ENCODE results near the gene AGMO.

AGMO gene

DNA sequence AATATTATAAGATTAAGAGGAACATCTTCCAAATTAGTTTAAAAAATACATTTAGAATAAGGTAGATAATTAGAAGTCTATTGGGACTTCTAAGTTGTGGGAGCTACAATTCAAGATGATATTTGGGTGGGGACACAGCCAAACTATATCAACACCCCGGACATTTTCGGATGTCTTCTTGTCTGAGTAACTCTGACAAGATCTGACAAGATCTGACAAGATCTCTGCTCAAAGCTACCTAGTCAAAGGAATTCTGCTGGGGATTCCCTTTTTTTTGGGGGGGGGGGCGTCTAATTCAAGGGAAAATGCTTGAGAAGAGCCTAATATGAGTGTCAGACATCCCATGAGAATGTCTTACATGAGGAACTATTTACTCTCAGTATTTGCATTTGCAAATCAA lies 5.2 kb upstream of the AGMO start:
- Histone ChIP-seq H3K79me2 (ENCODE audit: low read length) (no peaks in the 10 kb centered on the region), H3K9ac (ENCODE audit: low read length) (no peak overlapping the region), H3K4me2 (ENCODE audit: low read length) (no peak overlapping the region), H2AFZ (ENCODE audit: low read depth, low read length) (no peak overlapping the region), H3K4me3 (ENCODE audit: low read length) (no peak overlapping the region), H3K27me3 (ENCODE audit: low read depth, low read length) (no peaks in the 10 kb centered on the region), H3K36me3 (replicated peaks; ENCODE audit: low read depth, low read length) (no peaks in the 10 kb centered on the region), H3K4me1 (ENCODE audit: low read length) (peaks cover 13% of the 10 kb centered on the region), H3K9me3 (ENCODE audit: insufficient read depth, low read length) (no peaks in the 10 kb centered on the region), H3K27ac (ENCODE audit: low read length) (no peak overlapping the region), H4K20me1 (ENCODE audit: insufficient read depth, low read length) (no peaks in the 10 kb centered on the region)
- TF ChIP-seq, protein P1, sequence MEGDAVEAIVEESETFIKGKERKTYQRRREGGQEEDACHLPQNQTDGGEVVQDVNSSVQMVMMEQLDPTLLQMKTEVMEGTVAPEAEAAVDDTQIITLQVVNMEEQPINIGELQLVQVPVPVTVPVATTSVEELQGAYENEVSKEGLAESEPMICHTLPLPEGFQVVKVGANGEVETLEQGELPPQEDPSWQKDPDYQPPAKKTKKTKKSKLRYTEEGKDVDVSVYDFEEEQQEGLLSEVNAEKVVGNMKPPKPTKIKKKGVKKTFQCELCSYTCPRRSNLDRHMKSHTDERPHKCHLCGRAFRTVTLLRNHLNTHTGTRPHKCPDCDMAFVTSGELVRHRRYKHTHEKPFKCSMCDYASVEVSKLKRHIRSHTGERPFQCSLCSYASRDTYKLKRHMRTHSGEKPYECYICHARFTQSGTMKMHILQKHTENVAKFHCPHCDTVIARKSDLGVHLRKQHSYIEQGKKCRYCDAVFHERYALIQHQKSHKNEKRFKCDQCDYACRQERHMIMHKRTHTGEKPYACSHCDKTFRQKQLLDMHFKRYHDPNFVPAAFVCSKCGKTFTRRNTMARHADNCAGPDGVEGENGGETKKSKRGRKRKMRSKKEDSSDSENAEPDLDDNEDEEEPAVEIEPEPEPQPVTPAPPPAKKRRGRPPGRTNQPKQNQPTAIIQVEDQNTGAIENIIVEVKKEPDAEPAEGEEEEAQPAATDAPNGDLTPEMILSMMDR (IDR thresholded peaks at IDR 0.05; ENCODE audit: low read depth, low read length) = no peak
- no peak for TF ChIP-seq EZH2phosphoT487 (IDR thresholded peaks at IDR 0.05; ENCODE audit: low read depth)

DNA sequence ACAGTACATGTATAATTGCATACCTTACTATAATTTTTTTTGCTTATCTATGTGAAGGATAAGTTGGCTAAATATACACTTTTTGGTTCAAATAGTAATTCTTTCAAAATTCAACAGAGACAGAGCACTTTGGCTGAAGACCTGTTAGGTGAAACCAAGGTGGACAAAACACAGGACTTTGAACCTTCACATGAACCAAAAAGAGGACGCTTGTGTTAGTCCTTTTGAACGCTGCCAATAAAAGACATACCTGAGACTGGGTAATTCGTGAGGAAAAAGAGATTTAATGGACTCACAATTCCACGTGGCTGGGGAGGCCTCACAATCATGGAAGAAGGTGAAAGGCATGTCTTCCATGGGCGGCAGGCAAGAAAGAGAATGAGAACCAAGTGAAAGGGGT lies 4.7 kb upstream of the AGMO start:
- H3K4me3 ChIP-seq (ENCODE audit: low read length) = no peak overlapping the region
- H2AFZ ChIP-seq (ENCODE audit: low read depth, low read length) = no peak overlapping the region
- no peaks in the 10 kb centered on the region for H3K9me3 ChIP-seq (ENCODE audit: insufficient read depth, low read length)
- H3K79me2 ChIP-seq (ENCODE audit: low read length) = no peaks in the 10 kb centered on the region
- no peaks in the 10 kb centered on the region for H3K36me3 ChIP-seq (replicated peaks; ENCODE audit: low read depth, low read length)
- H4K20me1 ChIP-seq (ENCODE audit: insufficient read depth, low read length) = no peaks in the 10 kb centered on the region
- H3K4me1 ChIP-seq (ENCODE audit: low read length) = peaks cover 18% of the 10 kb centered on the region
- H3K27me3 ChIP-seq (ENCODE audit: low read depth, low read length) = no peaks in the 10 kb centered on the region
- no peak overlapping the region for H3K27ac ChIP-seq (ENCODE audit: low read length)
- no peak overlapping the region for H3K4me2 ChIP-seq (ENCODE audit: low read length)
- TF ChIP-seq, protein P1 (IDR thresholded peaks at IDR 0.05; ENCODE audit: low read depth, low read length) = no peak
- no peak for TF ChIP-seq EZH2phosphoT487 (IDR thresholded peaks at IDR 0.05; ENCODE audit: low read depth)
- H3K9ac ChIP-seq (ENCODE audit: low read length) = no peak overlapping the region

DNA sequence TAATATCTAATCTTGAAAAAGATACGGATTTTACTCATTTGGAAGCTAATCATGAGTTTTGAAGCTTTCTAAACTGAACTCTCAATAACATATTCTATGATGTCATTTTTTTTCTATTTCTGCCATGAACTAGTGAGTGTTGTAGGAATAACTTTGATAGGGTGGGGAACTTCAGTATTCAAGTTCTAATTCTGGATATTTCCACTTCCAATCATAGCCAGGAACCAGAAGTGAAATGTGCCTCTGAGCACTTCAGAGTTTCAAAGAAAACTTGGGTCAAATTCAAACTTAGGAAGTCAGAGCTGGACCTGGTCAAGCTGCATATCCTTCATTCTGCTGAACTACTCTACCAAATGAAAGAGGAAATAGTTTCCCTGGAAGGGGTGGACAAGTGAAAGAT lies 847 bp downstream of the AGMO start:
- no peak overlapping the region for H3K4me3 ChIP-seq (ENCODE audit: low read length)
- no peak overlapping the region; the same call in 1 of the 2 replicates for H3K4me2 ChIP-seq (ENCODE audit: low read length)
- peaks cover 33% of the 10 kb centered on the region for H3K4me1 ChIP-seq (ENCODE audit: low read length)
- H3K36me3 ChIP-seq (replicated peaks; ENCODE audit: low read depth, low read length) = no peaks in the 10 kb centered on the region
- no peak overlapping the region for H3K9ac ChIP-seq (ENCODE audit: low read length)
- no peak overlapping the region for H3K27ac ChIP-seq (ENCODE audit: low read length)
- H4K20me1 ChIP-seq (ENCODE audit: insufficient read depth, low read length) = no peaks in the 10 kb centered on the region
- H3K9me3 ChIP-seq (ENCODE audit: insufficient read depth, low read length) = no peaks in the 10 kb centered on the region
- no peaks in the 10 kb centered on the region for H3K79me2 ChIP-seq (ENCODE audit: low read length)
- no peak overlapping the region for H2AFZ ChIP-seq (ENCODE audit: low read depth, low read length)
- TF ChIP-seq, protein P1 (IDR thresholded peaks at IDR 0.05; ENCODE audit: low read depth, low read length) = no peak
- TF ChIP-seq EZH2phosphoT487 (IDR thresholded peaks at IDR 0.05; ENCODE audit: low read depth) = no peak
- H3K27me3 ChIP-seq (ENCODE audit: low read depth, low read length) = no peaks in the 10 kb centered on the region

DNA sequence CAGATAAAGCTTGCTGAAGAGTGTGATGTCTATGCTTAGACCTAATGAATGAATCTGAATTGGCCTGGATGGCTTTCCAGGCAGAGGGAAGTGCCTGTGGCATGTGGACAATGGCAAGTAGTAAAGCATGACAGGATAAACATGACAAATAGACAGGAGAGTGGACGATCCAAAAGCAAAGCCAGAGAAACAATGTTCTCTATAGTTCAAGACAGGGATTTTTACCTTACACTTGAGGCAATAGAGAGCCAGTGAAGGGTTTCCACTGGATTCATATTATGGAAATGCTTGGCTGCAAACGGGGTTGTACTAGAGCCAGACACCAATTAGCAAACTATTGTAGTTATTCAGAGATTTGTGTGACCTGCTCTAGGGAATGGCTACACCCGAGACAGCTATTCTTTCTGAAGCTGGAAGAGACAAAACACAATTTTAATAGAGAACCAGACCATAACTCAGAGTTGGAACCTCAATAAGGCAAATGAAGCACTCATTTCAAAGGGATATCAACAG lies 2.3 kb downstream of the AGMO start:
- no peak overlapping the region for H3K27ac ChIP-seq (ENCODE audit: low read length)
- H3K36me3 ChIP-seq (replicated peaks; ENCODE audit: low read depth, low read length) = no peaks in the 10 kb centered on the region
- no peak overlapping the region for H3K9ac ChIP-seq (ENCODE audit: low read length)
- H3K4me3 ChIP-seq (ENCODE audit: low read length) = no peak overlapping the region
- H3K4me2 ChIP-seq (ENCODE audit: low read length) = no peak overlapping the region
- TF ChIP-seq, protein P1 (IDR thresholded peaks at IDR 0.05; ENCODE audit: low read depth, low read length) = no peak
- no peak for TF ChIP-seq EZH2phosphoT487 (IDR thresholded peaks at IDR 0.05; ENCODE audit: low read depth)
- no peaks in the 10 kb centered on the region for H4K20me1 ChIP-seq (ENCODE audit: insufficient read depth, low read length)
- H2AFZ ChIP-seq (ENCODE audit: low read depth, low read length) = no peak overlapping the region
- peaks cover 36% of the 10 kb centered on the region for H3K4me1 ChIP-seq (ENCODE audit: low read length)
- no peaks in the 10 kb centered on the region for H3K79me2 ChIP-seq (ENCODE audit: low read length)
- no peaks in the 10 kb centered on the region for H3K9me3 ChIP-seq (ENCODE audit: insufficient read depth, low read length)
- H3K27me3 ChIP-seq (ENCODE audit: low read depth, low read length) = no peaks in the 10 kb centered on the region

Data from OCI-LY3 (cell line).